ENCODE measurements around the gene RAD51B.

DNA sequence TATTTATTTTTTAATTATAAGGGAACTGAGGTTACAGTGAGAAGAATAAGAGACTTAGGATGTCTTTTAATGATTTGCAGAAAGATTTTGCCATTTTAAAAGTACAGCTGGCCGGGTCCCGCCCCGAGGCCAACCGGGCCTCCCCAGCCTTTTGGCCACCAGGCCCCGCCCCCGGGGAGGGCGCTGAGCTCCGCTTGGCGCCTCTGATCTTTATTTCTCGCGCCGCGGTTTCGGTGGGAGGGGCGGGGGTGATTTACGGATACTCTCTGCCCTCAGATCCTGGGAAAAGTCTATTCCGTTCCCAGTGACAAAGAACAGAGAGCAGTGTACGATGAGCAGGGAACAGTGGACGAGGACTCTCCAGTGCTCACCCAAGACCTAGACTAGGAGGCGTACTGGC lies 20.8 kb upstream of the RAD51B start:
- TF ChIP-seq, protein P1, sequence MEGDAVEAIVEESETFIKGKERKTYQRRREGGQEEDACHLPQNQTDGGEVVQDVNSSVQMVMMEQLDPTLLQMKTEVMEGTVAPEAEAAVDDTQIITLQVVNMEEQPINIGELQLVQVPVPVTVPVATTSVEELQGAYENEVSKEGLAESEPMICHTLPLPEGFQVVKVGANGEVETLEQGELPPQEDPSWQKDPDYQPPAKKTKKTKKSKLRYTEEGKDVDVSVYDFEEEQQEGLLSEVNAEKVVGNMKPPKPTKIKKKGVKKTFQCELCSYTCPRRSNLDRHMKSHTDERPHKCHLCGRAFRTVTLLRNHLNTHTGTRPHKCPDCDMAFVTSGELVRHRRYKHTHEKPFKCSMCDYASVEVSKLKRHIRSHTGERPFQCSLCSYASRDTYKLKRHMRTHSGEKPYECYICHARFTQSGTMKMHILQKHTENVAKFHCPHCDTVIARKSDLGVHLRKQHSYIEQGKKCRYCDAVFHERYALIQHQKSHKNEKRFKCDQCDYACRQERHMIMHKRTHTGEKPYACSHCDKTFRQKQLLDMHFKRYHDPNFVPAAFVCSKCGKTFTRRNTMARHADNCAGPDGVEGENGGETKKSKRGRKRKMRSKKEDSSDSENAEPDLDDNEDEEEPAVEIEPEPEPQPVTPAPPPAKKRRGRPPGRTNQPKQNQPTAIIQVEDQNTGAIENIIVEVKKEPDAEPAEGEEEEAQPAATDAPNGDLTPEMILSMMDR (IDR thresholded peaks at IDR 0.05), result no peak
- no peak for TF ChIP-seq EP300 (IDR thresholded peaks at IDR 0.05)

Data from ovary (tissue), 3 donors.